Neuron (in vitro differentiated cells): Measurements from ENCODE around the gene NPAS3.

Experiments
- H2AFZ ChIP-seq: one replicate; pipeline ENCODE4 v1.6.1; 2013; ENCODE audit warnings: low read depth, mild to moderate bottlenecking, inconsistent platforms, low read length, moderate library complexity
- H3K27me3 ChIP-seq: one replicate; pipeline ENCODE4 v1.6.1; 2013; ENCODE audit warnings: low read length; ENCODE audit not compliant: insufficient read depth
- H3K36me3 ChIP-seq: one replicate; pipeline ENCODE4 v1.6.1; 2013; ENCODE audit warnings: low read length; ENCODE audit not compliant: insufficient read depth
- H3K4me1 ChIP-seq: one replicate; pipeline ENCODE4 v1.6.1; 2013; ENCODE audit warnings: low read length; ENCODE audit not compliant: insufficient read depth
- H3K4me3 ChIP-seq: 2 replicates; pipeline ENCODE4 v1.5.1; 2013; ENCODE audit warnings: mild to moderate bottlenecking, low read length, moderate library complexity
- H3K9me3 ChIP-seq: one replicate; pipeline ENCODE4 v1.6.1; 2013; ENCODE audit warnings: low read length

The NPAS3 gene

DNA sequence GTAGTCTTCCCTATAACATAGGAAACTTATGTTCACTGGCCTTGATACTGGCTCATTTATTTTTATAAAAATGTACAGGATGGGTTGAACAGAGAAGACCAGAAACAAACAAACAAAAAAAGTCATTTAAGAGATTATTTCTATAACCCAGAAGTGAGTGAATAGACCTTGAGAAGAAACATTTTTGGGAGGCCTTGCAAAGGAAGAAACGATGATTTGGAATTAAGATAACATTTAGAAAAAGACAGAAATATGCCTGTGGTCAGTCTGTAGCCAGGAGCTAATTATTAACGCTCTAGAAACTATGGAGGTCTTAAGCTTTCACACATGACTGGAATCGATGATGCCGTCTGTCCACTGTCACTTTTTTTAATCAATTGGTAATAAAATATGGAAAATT, 748.2 kb downstream of the NPAS3 start:
- Histone ChIP-seq H3K9me3 (no peaks in the 10 kb centered on the region), H3K27me3 (no peaks in the 10 kb centered on the region), H2AFZ (no peak overlapping the region), H3K4me1 (no peaks in the 10 kb centered on the region), H3K4me3 (no peak overlapping the region), H3K36me3 (peaks cover 20% of the 10 kb centered on the region)

DNA sequence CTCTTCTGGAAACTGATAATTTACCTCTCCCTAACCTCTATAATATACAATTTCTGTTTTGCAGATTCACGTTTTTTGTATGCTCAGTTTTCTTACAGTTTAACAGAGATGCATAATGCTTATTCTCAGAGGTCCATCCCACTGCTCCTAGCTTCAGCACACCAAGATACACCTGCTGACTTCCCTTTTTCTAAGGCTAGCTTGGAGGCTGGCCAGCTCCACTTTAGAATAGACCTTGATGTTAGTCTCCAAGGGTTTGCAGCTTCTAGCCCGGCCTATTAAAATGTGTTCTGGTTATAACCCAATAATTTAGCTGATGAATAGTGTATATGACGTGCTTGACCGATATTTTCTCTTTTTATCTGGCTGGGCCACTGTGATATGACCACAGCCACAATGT, 751.0 kb downstream of the NPAS3 start:
- H2AFZ ChIP-seq = no peak overlapping the region
- no peaks in the 10 kb centered on the region for H3K9me3 ChIP-seq
- H3K27me3 ChIP-seq = no peaks in the 10 kb centered on the region
- no peaks in the 10 kb centered on the region for H3K4me1 ChIP-seq
- H3K36me3 ChIP-seq = peaks cover 16% of the 10 kb centered on the region
- H3K4me3 ChIP-seq = no peak overlapping the region

DNA sequence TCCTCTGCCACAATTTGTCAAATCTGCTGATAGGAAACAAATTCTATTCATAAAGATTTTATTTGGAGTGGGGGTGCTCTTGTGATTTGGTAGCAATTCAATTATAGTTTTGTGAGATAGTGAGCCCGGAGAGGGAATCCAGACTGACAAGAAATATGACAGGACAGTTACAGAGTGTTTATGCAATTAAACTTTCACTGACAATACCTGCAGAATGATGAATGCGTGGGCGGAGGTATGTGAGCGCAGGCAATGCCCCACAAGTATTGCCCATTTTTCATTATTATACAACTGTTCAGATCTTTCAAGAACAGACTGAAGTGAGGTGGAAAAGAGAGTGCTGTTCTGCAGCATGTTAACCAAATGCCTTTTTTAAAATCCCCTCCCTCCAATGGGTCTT, 753.2 kb downstream of the NPAS3 start:
- no peaks in the 10 kb centered on the region for H3K27me3 ChIP-seq
- no peaks in the 10 kb centered on the region for H3K4me1 ChIP-seq
- peaks cover 10% of the 10 kb centered on the region for H3K36me3 ChIP-seq
- H3K4me3 ChIP-seq = no peak overlapping the region
- H2AFZ ChIP-seq = no peak overlapping the region
- H3K9me3 ChIP-seq = no peaks in the 10 kb centered on the region

DNA sequence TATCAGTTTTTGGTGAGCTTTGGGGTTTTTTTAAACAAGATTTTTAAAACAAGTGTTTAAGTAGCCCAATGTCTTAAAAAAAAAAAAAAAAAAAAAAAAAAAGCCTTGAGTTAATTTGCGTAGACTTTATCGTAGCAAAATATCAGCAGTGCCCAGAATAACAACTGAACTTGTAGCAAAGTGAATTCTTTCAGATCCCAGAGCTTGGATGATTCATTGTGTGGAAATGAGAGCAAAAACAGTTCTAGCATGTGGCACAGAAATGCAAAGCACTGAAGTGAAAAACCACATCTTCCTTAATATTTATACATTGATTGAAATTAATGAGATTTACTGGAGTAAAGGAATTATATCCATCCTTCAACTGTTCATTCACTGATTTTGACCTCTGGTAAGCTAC, 754.1 kb downstream of the NPAS3 start:
- H3K36me3 ChIP-seq = peaks cover 10% of the 10 kb centered on the region

DNA sequence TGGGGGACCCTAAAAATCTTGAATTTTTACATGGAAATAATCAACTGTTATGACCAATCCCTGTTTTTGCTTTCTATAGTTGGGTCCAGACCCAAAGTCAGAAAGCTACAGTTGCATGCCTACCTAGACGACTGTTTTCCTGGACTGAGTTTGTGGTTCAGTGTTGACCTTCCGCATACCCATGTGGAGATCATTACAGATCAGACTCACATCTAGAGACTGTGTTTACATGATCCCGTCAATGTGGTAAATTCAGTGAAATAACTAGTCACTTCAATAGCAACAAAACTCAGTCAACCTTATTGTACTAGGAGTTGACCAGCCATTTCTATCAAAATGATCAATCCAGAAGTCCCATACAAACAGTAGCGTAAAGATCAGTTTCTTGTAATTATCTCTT, 754.6 kb downstream of the NPAS3 start:
- no peaks in the 10 kb centered on the region for H3K4me1 ChIP-seq
- no peak overlapping the region for H2AFZ ChIP-seq
- no peaks in the 10 kb centered on the region for H3K9me3 ChIP-seq
- no peak overlapping the region for H3K4me3 ChIP-seq
- peaks cover 10% of the 10 kb centered on the region for H3K36me3 ChIP-seq
- H3K27me3 ChIP-seq = no peaks in the 10 kb centered on the region

More for the DNA sequence above, 754.1 kb downstream of the NPAS3 start:
- no peaks in the 10 kb centered on the region for H3K4me1 ChIP-seq
- no peaks in the 10 kb centered on the region for H3K9me3 ChIP-seq
- H3K27me3 ChIP-seq = no peaks in the 10 kb centered on the region
- no peak overlapping the region for H2AFZ ChIP-seq
- H3K4me3 ChIP-seq = no peak overlapping the region

DNA sequence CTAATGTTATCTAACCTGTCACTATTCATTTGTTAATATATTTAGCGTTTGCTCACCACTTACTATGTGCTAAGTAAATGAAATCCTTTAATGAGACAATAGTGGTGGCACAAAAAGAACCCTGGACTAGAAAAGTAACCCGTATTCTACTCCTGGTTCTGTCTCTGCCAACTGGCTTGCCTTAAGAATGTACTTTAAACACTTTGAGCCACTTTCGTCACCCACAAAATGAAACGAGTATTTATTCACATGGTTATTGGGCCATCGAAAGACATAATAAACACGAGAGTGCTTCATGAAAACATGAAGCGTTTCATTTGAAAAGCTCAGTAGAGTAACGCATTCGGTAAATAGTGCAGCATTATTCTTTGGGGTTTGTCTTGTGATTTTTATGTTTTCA, 757.5 kb downstream of the NPAS3 start:
- H3K9me3 ChIP-seq = no peaks in the 10 kb centered on the region
- H2AFZ ChIP-seq = no peak overlapping the region
- no peak overlapping the region for H3K4me3 ChIP-seq
- H3K27me3 ChIP-seq = no peaks in the 10 kb centered on the region
- peaks cover 9% of the 10 kb centered on the region for H3K36me3 ChIP-seq
- no peaks in the 10 kb centered on the region for H3K4me1 ChIP-seq

DNA sequence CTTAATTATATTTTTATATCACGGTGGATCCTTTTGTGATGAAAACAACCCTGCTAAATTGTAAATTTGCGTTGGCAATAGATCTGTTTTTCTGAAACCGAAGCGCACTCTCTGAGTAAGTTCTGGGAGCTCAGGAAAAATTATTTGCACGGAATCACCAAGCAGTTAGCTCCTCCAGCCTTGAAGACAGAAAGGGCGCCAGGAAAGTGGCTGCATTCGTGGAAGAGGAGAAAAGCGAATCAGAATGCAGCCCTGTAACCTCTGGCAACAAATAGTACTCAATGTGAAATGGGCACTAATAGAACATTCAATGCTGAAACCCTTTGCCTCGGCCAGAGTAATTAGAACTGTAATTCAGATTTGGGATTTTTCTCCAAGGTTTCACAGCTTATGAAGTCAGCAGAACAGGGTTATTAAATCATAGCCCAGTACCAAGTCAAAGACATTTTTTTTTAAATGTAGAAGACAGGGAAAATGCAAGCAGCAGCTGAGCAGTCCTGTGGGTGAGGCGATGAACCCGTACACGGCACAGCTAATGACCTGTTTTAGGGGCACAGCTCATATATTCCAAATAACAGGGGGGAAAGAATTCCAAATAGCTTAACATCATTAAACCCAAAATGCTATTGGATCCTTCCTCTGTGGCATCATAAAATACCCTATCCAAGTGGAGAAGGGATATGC, 760.8 kb downstream of the NPAS3 start:
- Histone ChIP-seq H3K27me3 (no peaks in the 10 kb centered on the region), H2AFZ (no peak overlapping the region), H3K4me3 (no peak overlapping the region), H3K9me3 (no peaks in the 10 kb centered on the region), H3K4me1 (no peaks in the 10 kb centered on the region), H3K36me3 (peaks cover 8% of the 10 kb centered on the region)

DNA sequence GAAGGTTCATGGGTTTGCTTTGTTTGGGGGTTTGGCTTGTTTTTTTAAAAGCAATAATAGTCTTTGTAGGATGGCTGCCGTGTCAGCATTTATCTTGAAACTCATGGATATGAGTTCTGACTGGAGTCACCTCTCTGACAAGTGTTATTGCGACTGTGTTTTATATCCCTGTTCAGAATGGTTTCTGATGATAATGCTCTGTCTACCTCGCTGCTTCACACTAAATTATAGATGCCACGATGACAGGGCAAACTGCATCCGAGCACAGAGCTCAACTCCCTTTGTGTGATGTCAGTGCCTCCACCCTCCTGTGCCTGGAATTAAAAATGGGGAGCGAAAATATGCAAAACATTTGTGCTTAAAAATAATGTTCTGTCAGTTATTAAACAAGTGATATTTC, 761.4 kb downstream of the NPAS3 start:
- H3K4me3 ChIP-seq = no peak overlapping the region
- H3K27me3 ChIP-seq = no peaks in the 10 kb centered on the region
- H3K9me3 ChIP-seq = no peaks in the 10 kb centered on the region

DNA sequence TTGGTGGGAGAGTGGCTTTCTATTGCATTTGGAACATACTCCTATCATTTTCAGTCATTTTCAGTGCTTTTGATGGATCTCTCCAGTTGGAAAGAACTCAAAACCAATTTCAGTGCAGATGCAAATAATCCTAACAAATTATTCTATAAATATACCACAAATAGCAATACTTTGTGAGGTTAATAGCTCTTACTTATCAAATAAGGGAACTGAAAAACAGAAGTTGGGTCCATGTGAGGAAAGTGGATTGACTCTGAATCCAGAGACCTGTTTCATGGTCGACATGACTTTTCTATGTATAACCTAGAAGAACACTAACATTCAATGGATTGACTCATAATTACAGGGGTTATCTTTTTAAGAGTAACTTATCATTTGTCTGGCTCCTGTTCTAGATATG, 763.6 kb downstream of the NPAS3 start:
- Histone ChIP-seq H3K4me3 (no peak overlapping the region), H3K36me3 (peaks cover 2% of the 10 kb centered on the region), H3K27me3 (no peaks in the 10 kb centered on the region), H3K4me1 (peaks cover 20% of the 10 kb centered on the region), H2AFZ (no peak overlapping the region), H3K9me3 (no peaks in the 10 kb centered on the region)

More for the DNA sequence above, 761.4 kb downstream of the NPAS3 start:
- Histone ChIP-seq H3K4me1 (peaks cover 6% of the 10 kb centered on the region), H2AFZ (no peak overlapping the region), H3K36me3 (peaks cover 2% of the 10 kb centered on the region)

DNA sequence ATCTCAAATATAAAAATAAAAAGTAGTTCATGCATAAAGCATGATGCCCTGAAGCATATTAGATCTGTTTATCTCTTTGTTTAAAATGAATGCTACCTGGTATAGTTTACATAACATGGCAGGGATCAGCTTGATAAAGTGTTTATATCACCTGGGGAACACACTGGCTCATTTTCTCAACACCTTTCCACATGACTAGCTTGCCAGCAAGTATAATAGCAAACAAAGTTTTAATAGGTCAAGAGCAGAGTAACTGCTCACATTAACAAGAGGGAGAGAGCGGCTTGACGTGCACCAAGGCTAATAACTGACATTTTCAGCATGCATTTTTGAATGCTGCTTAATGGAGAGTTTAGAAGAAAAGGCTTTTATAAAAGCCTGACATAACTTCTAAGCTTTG, 765.8 kb downstream of the NPAS3 start:
- Histone ChIP-seq H2AFZ (no peak overlapping the region), H3K36me3 (no peaks in the 10 kb centered on the region), H3K27me3 (no peaks in the 10 kb centered on the region), H3K9me3 (no peaks in the 10 kb centered on the region), H3K4me1 (peaks cover 25% of the 10 kb centered on the region), H3K4me3 (no peak overlapping the region)

DNA sequence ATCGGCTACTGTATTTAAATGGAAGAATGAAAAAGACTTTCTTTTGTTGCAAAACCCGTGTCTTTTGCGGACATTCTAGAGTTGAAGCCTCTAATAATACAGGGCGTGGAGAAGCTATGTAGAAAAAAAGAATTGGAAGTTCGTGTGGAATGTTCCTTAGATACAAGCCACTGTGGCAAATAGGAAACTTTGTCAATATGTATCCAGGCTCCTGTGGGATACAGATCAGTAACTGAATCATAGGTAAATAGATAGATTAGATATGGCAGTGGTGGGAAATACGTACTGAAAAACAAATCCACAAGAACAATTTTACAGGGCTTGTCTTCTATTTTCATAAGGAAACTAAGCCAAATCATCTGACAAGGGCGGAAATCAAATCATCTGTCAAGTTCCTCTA, 766.8 kb downstream of the NPAS3 start:
- no peaks in the 10 kb centered on the region for H3K27me3 ChIP-seq
- no peaks in the 10 kb centered on the region for H3K9me3 ChIP-seq
- H2AFZ ChIP-seq = no peak overlapping the region
- H3K4me3 ChIP-seq = no peak overlapping the region
- H3K4me1 ChIP-seq = peaks cover 25% of the 10 kb centered on the region
- H3K36me3 ChIP-seq = no peaks in the 10 kb centered on the region

DNA sequence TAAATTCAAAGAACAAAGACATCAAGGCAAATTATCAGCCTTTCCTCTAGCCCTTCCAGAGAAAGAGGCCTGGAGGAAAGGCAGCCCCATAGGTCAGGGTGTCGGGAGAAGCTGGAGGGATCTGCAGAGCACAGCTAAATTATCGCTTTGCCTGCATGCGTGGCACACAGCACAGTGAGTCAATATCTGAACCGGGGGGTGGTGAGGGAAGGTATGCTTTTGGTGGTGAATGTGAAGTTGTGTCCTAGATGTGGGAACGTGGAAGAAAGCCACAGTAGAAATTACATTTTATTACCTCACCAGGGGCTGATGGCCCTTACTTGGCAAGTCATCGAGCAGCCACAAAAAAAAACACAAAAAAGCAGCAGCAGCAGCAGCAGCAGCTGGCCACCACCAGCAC, 769.0 kb downstream of the NPAS3 start:
- Histone ChIP-seq H3K4me1 (peaks cover 40% of the 10 kb centered on the region), H3K9me3 (no peaks in the 10 kb centered on the region), H3K36me3 (no peaks in the 10 kb centered on the region), H3K27me3 (no peaks in the 10 kb centered on the region), H3K4me3 (no peak overlapping the region), H2AFZ (no peak overlapping the region)

DNA sequence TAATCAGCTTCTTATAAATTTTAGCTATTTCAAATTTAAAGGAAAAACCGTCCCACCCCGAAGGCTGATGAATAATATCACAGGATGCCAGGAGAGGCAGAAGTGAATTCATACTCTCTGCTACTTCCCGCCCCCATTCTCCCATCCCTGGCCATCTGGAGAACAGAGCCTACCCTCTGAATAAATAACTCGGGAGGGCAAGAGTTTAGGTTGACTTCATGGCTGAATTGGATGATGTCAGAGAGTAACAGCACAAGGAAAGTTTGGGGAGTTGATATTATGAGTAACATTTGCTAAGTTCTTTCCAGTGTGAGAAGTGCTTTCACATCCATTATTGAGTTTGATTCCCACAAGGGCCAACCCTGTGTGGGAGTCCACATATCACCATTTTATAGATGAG, 770.6 kb downstream of the NPAS3 start:
- Histone ChIP-seq H3K4me3 (no peak overlapping the region), H3K9me3 (no peaks in the 10 kb centered on the region), H2AFZ (no peak overlapping the region), H3K27me3 (no peaks in the 10 kb centered on the region), H3K36me3 (no peaks in the 10 kb centered on the region), H3K4me1 (peaks cover 40% of the 10 kb centered on the region)

DNA sequence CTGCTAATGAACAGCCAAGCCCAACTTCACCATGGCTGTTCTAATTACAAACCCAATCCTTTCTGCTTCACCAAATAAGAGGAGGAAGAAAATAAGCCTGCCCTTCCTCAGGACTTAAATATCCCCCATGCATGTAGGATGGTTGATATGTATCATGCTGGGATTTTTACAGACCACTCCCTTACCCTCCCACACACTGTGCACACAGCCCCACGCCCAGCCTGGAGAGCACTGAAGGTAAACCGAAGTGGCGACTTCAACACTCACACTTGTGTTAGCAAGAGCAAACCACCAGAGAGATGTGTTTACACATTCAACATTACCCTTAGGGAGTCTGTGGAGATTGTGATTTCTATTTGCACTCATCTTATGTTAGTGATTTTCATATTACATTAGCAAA, 771.0 kb downstream of the NPAS3 start:
- peaks cover 37% of the 10 kb centered on the region for H3K4me1 ChIP-seq
- no peaks in the 10 kb centered on the region for H3K36me3 ChIP-seq
- H2AFZ ChIP-seq = no peak overlapping the region
- H3K4me3 ChIP-seq = no peak overlapping the region
- H3K9me3 ChIP-seq = no peaks in the 10 kb centered on the region
- H3K27me3 ChIP-seq = no peaks in the 10 kb centered on the region
